Testis (tissue), 3 donors: ENCODE data around the gene POLN. TPM values are rescaled to one million over a fixed set of nuclear protein-coding genes. Genes with fewer than 3 reads are reported as not detected.
A peak's percentile ranks its signal among the peaks of the same experiment; 100 is the strongest.

Source experiments
- DNase-seq: peaks from one replicate; pipeline ENCODE4 v3.0.0-alpha.2; 2019
- H3K27ac ChIP-seq, 2 donors: fragments of 200-600 bp; sonication (generic); one replicate each; pipeline ENCODE4 v1.5.1; 2019
- H3K27me3 ChIP-seq: fragments of 200-600 bp; sonication (generic); one replicate; pipeline ENCODE4 v1.5.1; 2019
- H3K36me3 ChIP-seq: fragments of 200-600 bp; sonication (generic); one replicate; pipeline ENCODE4 v1.5.1; 2017; ENCODE audit warnings: low read depth; ENCODE audit errors: missing control alignments
- H3K4me1 ChIP-seq: fragments of 200-600 bp; sonication (generic); one replicate; pipeline ENCODE4 v1.5.1; 2019
- H3K4me3 ChIP-seq, 2 donors: fragments of 200-600 bp; sonication (generic); one replicate each; pipeline ENCODE4 v1.5.1; 2017 to 2019
- H3K9me3 ChIP-seq: fragments of 200-600 bp; sonication (generic); one replicate; pipeline ENCODE4 v1.5.1; 2017
- CTCF ChIP-seq, 3 experiments: fragments of 450-650 bp in 2 of 3; fragments of 200-600 bp in 1 of 3; sonication (generic) in 1 of 3; IDR thresholded peaks; one replicate each; pipeline ENCODE4 v1.5.1; 2016 to 2019; ENCODE audit warnings: antibody characterized with exemption in 3 of 3, mild to moderate bottlenecking in 2 of 3, moderate library complexity in 1 of 3
- POLR2A ChIP-seq: fragments of 450-650 bp; IDR thresholded peaks from one replicate; pipeline ENCODE4 v1.6.1; 2017; ENCODE audit warnings: antibody characterized with exemption, mild to moderate bottlenecking, moderate library complexity
- WGBS, 2 donors: methylation state at CpG; one replicate each; pipeline ENCODE4 v1.1.5; 2018; 5-methylcytosine and 5-hydroxymethylcytosine counted together
- intact Hi-C: fragments of 100-400 bp; cut with DNase I; formaldehyde crosslinking; loops from one replicate; pipeline ENCODE4 v1.15.1; 2023; ENCODE audit warnings: low total_unique reads
- polyA plus RNA-seq: library from polyadenylated mRNA; stranded (reverse); fragments of 350-450 nt; fragmentation: Illumina TruSeq; extraction: RNeasy Lipid Tissue Mini Kit (QIAGEN cat#74804); gene quantifications from one replicate; pipeline ENCODE4 v1.2.3, GENCODE V29; 2014; ENCODE audit warnings: low read depth, low replicate concordance; ENCODE audit not compliant: insufficient read depth
- total RNA-seq, 2 donors: library from RNA; depleted of rRNA; stranded (reverse); fragments of >200 nt; gene quantifications; one replicate each; pipeline ENCODE4 v1.2.3, GENCODE V29; 2016

The POLN gene
- total and polyA plus RNA-seq, 3 donors from 2014 or later, result 12.2 to 23.7 (median 22.9) TPM

- DNase-seq, result no peak
- no peaks in the 10 kb centered on the region for H3K36me3 ChIP-seq
- no peak for TF ChIP-seq CTCF (IDR thresholded peaks at IDR 0.05)
- TF ChIP-seq POLR2A, result no peak
- intact Hi-C loops, result no loop called here
- no peaks in the 10 kb centered on the region for H3K9me3 ChIP-seq
- 60 to 78% methylated on average over 1 to 11 of the region's 11 CpGs for WGBS, 2 donors
- H3K4me3 ChIP-seq, result no peak overlapping the region
- no peaks in the 10 kb centered on the region for H3K27me3 ChIP-seq
- H3K4me1 ChIP-seq, result peaks cover 25% of the 10 kb centered on the region
- no peak overlapping the region for H3K27ac ChIP-seq
These were observed 179.6 kb downstream of the POLN start for GRCh38 chr4:2062168-2062807.

- WGBS, 2 donors, result 55% methylated on average over 39 of the region's 42 CpGs; no CpG with 5 or more reads in 1 of the 2 donors
These were observed 180.5 kb downstream of the POLN start for GRCh38 chr4:2061186-2062131.

GRCh38 chr4:2060611-2061185 is 181.2 kb downstream of the POLN start:
- H3K36me3 ChIP-seq, result no peaks in the 10 kb centered on the region
- intact Hi-C loops, result no loop called here
- no peak for DNase-seq
- TF ChIP-seq POLR2A, result no peak
- TF ChIP-seq CTCF (IDR thresholded peaks at IDR 0.05), result no peak
- no peaks in the 10 kb centered on the region for H3K9me3 ChIP-seq
- H3K4me3 ChIP-seq, result peak overlapping the region; percentile 48 to 64
- 6 to 31% methylated on average over 16 to 43 of the region's 54 CpGs for WGBS, 2 donors
- no peaks in the 10 kb centered on the region for H3K27me3 ChIP-seq
- H3K4me1 ChIP-seq, result peaks cover 23% of the 10 kb centered on the region
- H3K27ac ChIP-seq, result no peak overlapping the region

More at GRCh38 chr4:2061186-2062131, 180.5 kb downstream of the POLN start:
- intact Hi-C loops, result no loop called here
- TF ChIP-seq POLR2A, result no peak
- TF ChIP-seq CTCF (IDR thresholded peaks at IDR 0.05), result no peak
- H3K36me3 ChIP-seq, result no peaks in the 10 kb centered on the region
- H3K4me1 ChIP-seq, result peaks cover 24% of the 10 kb centered on the region
- H3K27me3 ChIP-seq, result no peaks in the 10 kb centered on the region
- DNase-seq, result no peak
- no peak overlapping the region for H3K27ac ChIP-seq
- H3K9me3 ChIP-seq, result no peaks in the 10 kb centered on the region
- H3K4me3 ChIP-seq, result peak overlapping the region; percentile 48 to 64

- no peaks in the 10 kb centered on the region for H3K36me3 ChIP-seq
- peak overlapping the region; percentile 19 to 39 for H3K27ac ChIP-seq
- WGBS, 2 donors, result 1% methylated on average over 53 of the region's 102 CpGs; no CpG with 5 or more reads in 1 of the 2 donors
- intact Hi-C loops, result no loop called here
- no peaks in the 10 kb centered on the region for H3K9me3 ChIP-seq
- no peaks in the 10 kb centered on the region for H3K27me3 ChIP-seq
- peak overlapping the region; percentile 48 to 64 for H3K4me3 ChIP-seq
- H3K4me1 ChIP-seq, result peaks cover 17% of the 10 kb centered on the region
- TF ChIP-seq POLR2A (no peak), CTCF (IDR thresholded peaks at IDR 0.05) (no peak)
- DNase-seq, result no peak
These were observed 182.0 kb downstream of the POLN start for GRCh38 chr4:2059726-2060602.
